ENCODE results near the gene UGT2A2.
"Not testable (repeated sequence)": the region's sequence is repeated elsewhere in the genome, so short reads cannot be mapped to it uniquely, and the experiment has no call there.

Gene UGT2A2

GRCh38 chr4:69639542-69639941 is at the start of gene UGT2A2:
Gene UGT2A2 (minus strand): TSS chr4:69639642. CDS start chr4:69639640, 2 bp downstream.
- no peak for DNase-seq (ENCODE audit: low spot score)

GRCh38 chr4:69684804-69685203 is 45.4 kb upstream of the UGT2A2 start:
- DNase-seq (ENCODE audit: low spot score), result no peak

GRCh38 chr4:69668680-69669079 is 29.2 kb upstream of the UGT2A2 start:
- DNase-seq (ENCODE audit: low spot score), result no peak

- not testable (repeated sequence) for DNase-seq (ENCODE audit: low spot score)
Observed at GRCh38 chr4:69664009-69664408, 24.6 kb upstream of the UGT2A2 start.

- DNase-seq (ENCODE audit: low spot score), result not testable (repeated sequence)
Observed at GRCh38 chr4:69661130-69661803, 21.8 kb upstream of the UGT2A2 start.

GRCh38 chr4:69658133-69658532 is 18.7 kb upstream of the UGT2A2 start:
- DNase-seq (ENCODE audit: low spot score), result no peak

GRCh38 chr4:69656653-69657158 is 17.3 kb upstream of the UGT2A2 start:
- no peak for DNase-seq (ENCODE audit: low spot score)

- no peak for DNase-seq (ENCODE audit: low spot score)
Observed at GRCh38 chr4:69653147-69653546, 13.7 kb upstream of the UGT2A2 start, which contains the start of gene UGT2A1. Gene UGT2A1 (minus strand): TSS chr4:69653247. CDS start chr4:69647644, 5,603 bp downstream.

GRCh38 chr4:69650872-69651271 is 11.4 kb upstream of the UGT2A2 start:
- no peak for DNase-seq (ENCODE audit: low spot score)

- no peak for DNase-seq (ENCODE audit: low spot score)
Observed at GRCh38 chr4:69649629-69650028, 10.2 kb upstream of the UGT2A2 start.

GRCh38 chr4:69649207-69649606 is 9.8 kb upstream of the UGT2A2 start:
- no peak for DNase-seq (ENCODE audit: low spot score)

- DNase-seq (ENCODE audit: low spot score), result no peak
Observed at GRCh38 chr4:69642961-69643360, 3.5 kb upstream of the UGT2A2 start.

- DNase-seq (ENCODE audit: low spot score), result no peak
Observed at GRCh38 chr4:69640289-69640688, 847 bp upstream of the UGT2A2 start.

GRCh38 chr4:69617083-69617694 is 22.3 kb downstream of the UGT2A2 start:
- DNase-seq (ENCODE audit: low spot score), result no peak

- no peak for DNase-seq (ENCODE audit: low spot score)
Observed at GRCh38 chr4:69610484-69610883, 29.0 kb downstream of the UGT2A2 start.

GRCh38 chr4:69601065-69601464 is 38.4 kb downstream of the UGT2A2 start:
- no peak for DNase-seq (ENCODE audit: low spot score)

GRCh38 chr4:69600013-69600412 is 39.4 kb downstream of the UGT2A2 start:
- DNase-seq (ENCODE audit: low spot score), result no peak

GRCh38 chr4:69594382-69594781 is 45.1 kb downstream of the UGT2A2 start:
- DNase-seq (ENCODE audit: low spot score), result no peak

- DNase-seq (ENCODE audit: low spot score), result no peak
Observed at GRCh38 chr4:69591364-69591763, 48.1 kb downstream of the UGT2A2 start.

GRCh38 chr4:69589884-69590283 is 49.6 kb downstream of the UGT2A2 start:
- no peak for DNase-seq (ENCODE audit: low spot score)

GRCh38 chr4:69584135-69584534 is 55.3 kb downstream of the UGT2A2 start:
- DNase-seq (ENCODE audit: low spot score), result no peak

- DNase-seq (ENCODE audit: low spot score), result no peak
Observed at GRCh38 chr4:69583543-69583942, 55.9 kb downstream of the UGT2A2 start.

GRCh38 chr4:69577245-69577644 is 62.2 kb downstream of the UGT2A2 start:
- no peak for DNase-seq (ENCODE audit: low spot score)

Measured in AG08396 (cell line).